B cell (primary cell): ENCODE results near the gene CTXND1.

Experiments used
- EZH2 ChIP-seq: IDR thresholded peaks from 2 replicates; pipeline ENCODE4 v1.6.1; 2012; ENCODE audit warnings: borderline replicate concordance, low read depth, mild to moderate bottlenecking, moderate library complexity, low read length; ENCODE audit not compliant: insufficient read depth, poor library complexity, severe bottlenecking
- TF ChIP-seq, protein P1 (sequence below): fragments of 200-600 bp; IDR thresholded peaks from one replicate; pipeline ENCODE4 v1.8.0; 2022; ENCODE audit warnings: antibody characterized with exemption, mild to moderate bottlenecking

DNA sequence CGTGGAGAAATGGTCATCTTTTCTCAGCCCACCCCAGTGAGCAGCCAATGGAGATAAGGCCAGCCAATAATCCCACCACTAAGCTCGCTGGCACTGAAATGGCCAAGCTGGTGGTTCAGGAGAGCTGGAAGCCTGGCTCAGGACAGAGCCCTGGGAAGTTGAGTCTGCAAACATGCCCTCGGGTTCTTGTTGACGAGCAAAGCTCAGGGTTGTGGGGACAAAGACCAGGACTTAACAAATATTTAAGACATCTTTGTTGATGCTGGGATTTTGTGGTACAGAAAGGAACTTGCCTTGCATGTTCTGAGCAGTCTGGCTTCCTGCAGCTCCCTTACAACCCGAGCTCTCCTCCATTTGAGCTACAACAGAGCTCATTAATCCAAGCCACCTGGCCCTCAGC is 94.8 kb downstream of the CTXND1 start:
- TF ChIP-seq, protein P1, sequence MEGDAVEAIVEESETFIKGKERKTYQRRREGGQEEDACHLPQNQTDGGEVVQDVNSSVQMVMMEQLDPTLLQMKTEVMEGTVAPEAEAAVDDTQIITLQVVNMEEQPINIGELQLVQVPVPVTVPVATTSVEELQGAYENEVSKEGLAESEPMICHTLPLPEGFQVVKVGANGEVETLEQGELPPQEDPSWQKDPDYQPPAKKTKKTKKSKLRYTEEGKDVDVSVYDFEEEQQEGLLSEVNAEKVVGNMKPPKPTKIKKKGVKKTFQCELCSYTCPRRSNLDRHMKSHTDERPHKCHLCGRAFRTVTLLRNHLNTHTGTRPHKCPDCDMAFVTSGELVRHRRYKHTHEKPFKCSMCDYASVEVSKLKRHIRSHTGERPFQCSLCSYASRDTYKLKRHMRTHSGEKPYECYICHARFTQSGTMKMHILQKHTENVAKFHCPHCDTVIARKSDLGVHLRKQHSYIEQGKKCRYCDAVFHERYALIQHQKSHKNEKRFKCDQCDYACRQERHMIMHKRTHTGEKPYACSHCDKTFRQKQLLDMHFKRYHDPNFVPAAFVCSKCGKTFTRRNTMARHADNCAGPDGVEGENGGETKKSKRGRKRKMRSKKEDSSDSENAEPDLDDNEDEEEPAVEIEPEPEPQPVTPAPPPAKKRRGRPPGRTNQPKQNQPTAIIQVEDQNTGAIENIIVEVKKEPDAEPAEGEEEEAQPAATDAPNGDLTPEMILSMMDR = no peak
- TF ChIP-seq EZH2 = no peak
